Measurements from ENCODE around the gene TYRP1.
"Not testable (repeated sequence)": the region's sequence is repeated elsewhere in the genome, so short reads cannot be mapped to it uniquely, and the experiment has no call there.

TYRP1 gene, protein sequence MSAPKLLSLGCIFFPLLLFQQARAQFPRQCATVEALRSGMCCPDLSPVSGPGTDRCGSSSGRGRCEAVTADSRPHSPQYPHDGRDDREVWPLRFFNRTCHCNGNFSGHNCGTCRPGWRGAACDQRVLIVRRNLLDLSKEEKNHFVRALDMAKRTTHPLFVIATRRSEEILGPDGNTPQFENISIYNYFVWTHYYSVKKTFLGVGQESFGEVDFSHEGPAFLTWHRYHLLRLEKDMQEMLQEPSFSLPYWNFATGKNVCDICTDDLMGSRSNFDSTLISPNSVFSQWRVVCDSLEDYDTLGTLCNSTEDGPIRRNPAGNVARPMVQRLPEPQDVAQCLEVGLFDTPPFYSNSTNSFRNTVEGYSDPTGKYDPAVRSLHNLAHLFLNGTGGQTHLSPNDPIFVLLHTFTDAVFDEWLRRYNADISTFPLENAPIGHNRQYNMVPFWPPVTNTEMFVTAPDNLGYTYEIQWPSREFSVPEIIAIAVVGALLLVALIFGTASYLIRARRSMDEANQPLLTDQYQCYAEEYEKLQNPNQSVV

DNA sequence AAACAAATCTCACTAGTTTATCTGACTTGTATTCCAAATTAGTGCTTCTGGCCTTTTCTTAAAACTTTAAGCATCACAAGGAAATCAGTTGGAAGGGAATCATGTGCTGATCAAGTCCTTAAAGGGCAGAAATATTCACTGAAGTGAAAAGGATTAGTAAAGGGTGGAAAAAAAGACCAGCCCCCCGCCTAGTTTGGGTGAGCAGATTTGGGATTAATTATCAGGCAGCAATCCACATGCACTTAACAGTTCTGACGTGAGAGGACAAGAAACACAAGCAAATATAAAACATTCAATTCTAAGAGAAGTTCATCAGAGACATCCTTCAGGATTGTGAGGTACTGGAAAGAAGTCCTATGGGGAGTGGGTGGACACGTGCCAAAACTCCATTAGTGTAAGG lies at the start of gene TYRP1:
TSS of gene TYRP1 (plus strand) at position 245 of the 400 bp plus-strand sequence. CDS start 612 bp downstream, outside the sequence.
- DNase-seq = no peak

GRCh38 chr9:12643686-12644085 lies 49.5 kb upstream of the TYRP1 start:
- no peak for DNase-seq

DNA sequence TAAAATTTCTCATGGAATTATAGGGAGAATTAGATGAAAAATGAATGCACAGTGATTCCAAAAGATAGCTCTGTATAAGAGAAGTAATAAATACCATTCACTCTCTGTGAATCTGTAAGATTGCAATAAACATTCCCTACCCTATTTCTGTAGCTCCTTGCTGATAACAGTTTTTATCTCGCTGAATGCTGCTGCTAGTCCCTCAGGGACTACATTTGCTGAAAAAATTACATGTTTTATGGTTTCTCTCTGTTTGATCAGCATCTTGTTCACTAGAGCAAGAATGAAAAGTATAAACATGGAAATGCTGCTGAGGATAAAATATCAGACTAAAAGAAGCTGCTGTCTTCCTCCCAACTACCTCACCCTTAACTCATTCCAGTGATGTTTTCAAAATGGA lies 44.3 kb upstream of the TYRP1 start:
- DNase-seq = no peak

DNA sequence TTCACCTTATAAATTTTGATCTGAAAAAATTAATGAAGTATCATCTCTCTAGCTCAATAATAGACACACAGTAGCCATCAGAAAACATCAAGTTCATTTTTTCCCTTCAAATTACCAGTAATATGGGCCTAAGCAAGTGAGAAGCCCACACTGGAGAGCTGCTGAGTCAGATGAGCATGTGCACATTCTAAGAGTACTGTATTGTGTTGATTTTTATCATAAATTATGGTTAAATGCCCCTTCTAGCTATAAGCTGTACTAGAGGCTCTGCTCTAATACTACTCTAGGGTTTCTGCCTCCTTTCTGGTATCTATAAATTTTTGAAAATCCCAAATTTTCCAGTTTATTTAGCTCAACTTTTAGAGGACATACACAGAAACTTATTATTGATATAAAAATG lies 42.1 kb upstream of the TYRP1 start:
- DNase-seq = no peak

- no peak for DNase-seq
Observed at GRCh38 chr9:12652973-12653372, 40.2 kb upstream of the TYRP1 start.

DNA sequence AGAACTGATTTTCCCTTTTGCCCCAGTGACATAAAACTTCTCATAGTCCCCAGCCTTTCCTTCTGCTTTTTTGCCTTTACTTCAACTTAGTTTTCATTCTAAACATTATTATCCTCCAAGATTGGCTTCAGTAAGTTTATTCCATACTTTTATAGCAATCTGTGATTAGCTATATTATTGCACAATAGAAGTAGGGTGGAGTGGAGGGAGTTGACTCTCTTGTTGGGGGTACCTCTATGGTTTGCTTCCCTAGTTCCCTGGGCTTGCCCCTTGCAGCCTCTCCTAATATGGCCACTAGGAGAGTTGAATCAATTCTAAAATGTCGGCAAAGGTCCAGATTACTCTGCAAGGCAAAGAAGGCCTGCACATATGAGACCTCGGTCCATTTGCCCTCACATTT lies 36.4 kb upstream of the TYRP1 start:
- DNase-seq = no peak

DNA sequence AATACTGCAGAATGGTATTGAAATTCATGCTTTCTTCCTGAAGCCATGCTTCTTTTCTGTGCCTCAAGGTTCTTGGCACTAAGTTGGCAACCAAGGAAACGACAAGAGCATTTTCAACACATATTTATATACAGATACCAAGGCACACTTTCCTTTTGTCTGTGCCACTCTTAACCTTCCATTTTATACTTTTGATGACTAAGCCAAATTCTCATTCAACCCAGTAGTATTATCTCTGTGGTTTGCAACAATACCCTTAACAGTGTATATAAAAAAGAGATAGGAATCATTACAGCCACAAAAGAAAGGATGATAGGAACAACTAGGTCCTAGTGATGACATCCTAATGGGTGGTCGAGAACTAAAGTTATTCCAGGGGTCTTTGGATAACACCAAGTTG lies 36.0 kb upstream of the TYRP1 start:
- DNase-seq = no peak

GRCh38 chr9:12657998-12658397 lies 35.2 kb upstream of the TYRP1 start:
- DNase-seq = no peak

DNA sequence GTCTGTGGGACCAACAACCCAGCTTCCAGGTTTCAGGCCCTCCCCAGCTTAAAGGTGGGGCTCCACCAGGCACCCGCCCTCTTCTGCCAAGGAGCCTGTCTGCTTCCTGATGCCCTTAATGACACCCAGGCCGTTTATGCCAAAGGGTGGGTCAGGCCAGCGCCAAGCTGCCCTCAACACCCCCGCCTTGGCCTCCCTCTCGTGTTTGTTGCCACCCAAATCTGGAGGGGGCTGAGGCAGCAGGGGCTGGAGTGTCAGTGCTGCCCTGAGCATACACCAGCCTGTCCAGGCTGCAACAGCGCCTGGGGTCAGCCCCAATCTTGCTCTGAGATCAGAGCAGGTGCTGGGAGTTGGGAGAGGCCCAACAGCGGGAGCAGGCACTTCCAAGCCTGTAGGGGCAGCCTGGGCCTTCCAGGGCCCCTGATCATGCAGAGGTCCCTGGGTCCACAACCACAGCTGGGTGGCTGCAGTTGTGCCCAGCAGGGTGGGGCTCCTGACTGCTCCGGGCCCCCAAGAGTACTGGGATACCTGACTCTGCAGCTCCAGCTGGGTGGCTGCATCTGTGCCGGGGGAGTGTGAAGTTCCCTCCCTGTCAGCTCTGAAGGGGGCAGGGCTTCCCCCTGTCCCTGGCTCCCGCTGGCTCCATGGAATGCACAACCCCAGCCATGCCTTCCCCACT lies 34.5 kb upstream of the TYRP1 start:
- no peak for DNase-seq

DNA sequence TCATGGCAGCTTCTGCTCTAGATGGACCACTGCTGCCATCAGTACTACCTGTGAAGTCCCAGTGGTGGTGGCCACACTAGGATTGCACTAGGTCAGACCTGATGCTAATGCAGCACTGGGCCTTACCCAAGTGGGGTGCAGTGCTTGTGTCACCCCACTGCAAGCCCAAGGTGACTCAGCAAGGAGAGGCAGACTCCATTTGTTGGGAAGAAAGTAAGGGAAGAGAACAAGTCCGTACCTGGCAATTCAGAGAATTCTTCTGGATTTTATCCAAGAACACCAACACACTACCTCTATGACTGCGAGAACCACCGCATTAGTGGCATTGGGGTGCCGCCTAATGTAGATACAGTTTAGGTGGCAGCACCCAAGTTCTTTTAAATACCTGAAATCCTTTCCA lies 34.0 kb upstream of the TYRP1 start:
- DNase-seq = no peak

DNA sequence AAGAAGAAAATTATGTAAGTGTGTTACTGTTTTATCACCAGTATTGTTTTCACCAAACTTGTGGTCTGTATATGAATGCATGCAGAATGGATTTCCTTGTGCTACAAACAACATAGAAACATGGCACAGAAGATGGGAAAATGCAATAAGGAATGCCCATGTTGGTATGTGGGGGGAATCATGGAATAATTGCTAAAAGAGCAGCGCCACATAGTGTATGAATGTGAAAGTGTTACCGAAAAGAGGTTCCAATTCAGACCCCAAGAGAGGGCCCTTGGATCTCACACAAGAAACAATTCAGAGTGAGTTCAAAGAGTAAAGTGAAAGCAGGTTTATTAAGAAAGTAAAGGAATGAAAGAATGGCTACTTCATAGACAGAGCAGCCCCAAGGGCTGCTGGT lies 26.4 kb upstream of the TYRP1 start:
- DNase-seq = no peak

DNA sequence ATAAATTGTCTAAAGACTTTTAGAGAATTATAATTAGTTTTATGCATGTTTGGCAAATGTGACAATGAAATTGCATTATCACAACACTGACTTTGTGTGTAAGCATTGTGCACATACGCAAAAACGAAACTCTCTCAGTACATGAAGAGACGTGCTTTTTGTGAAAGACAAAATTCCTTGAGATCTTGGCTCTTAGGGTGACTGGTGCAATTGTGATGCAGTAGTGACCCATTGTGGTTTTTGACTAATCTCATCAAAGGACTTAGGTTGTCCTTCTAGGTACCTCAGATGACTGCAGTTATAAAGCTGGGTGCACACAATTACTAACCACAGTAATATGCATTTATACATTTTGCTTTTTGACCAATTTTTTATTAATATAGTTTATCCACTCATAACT lies 25.3 kb upstream of the TYRP1 start:
- no peak for DNase-seq

DNA sequence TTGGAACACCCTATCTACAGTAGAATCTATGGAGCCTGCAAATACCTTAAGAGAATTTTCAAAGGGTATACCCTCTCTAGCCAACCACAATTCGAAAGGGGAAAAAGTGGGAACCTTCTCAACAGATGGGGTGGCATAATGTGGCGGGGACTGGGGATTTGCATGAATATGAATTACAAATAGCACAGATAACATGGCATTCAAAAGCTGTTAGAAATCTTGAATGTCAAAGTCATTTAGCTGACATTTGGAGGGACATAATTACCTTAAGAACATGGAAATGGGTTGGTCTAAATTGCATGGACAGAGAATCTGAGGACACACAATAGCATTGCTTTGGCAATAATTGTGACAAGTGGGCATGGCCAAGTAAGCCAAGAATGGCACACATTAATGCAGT lies 23.2 kb upstream of the TYRP1 start:
- DNase-seq = no peak

- no peak for DNase-seq
Observed at GRCh38 chr9:12674961-12675360, 18.2 kb upstream of the TYRP1 start.

GRCh38 chr9:12677462-12678126 lies 15.6 kb upstream of the TYRP1 start:
- not testable (repeated sequence) for DNase-seq

DNA sequence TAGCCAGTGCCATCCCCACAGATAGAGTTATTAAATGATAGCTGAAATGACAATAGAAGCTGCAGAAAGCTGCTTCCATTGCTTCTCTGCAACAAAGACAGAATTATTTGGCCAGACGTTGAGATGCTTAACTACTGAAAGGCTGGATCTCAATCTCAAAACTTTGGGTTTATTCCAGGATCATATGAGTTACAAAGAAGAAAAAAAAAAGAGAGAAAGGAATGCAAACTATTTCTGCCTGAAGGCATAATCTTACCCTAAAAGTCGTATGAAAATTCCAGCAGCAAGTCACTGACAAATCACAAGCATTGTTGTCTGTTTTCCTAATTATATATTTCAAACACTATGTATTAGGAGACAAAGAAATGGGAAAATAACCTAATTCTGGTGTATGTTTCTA lies 12.8 kb upstream of the TYRP1 start:
- no peak for DNase-seq

GRCh38 chr9:12680757-12681156 lies 12.4 kb upstream of the TYRP1 start:
- DNase-seq = no peak

- DNase-seq = no peak
Observed at GRCh38 chr9:12681620-12682019, 11.6 kb upstream of the TYRP1 start.

DNA sequence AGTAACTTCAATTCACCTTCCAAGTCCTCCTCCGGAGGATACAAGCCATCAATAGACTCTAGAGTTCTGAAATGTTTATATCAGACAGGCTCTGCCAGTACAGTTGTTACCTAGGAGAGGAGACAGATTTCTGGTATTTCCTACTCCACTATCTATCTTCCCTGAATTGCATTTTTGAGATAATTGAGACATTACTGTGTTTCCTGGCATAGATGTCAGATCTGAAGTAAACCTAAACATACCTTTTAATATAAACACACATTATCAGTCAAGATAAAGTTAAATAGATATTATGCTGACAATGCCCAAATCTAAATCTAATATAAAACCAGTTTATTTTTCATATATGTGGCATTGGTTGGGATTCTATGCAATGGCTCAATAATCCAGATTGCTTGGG lies 8.2 kb upstream of the TYRP1 start:
- DNase-seq = no peak

- DNase-seq = no peak
Observed at GRCh38 chr9:12689233-12689632, 4.0 kb upstream of the TYRP1 start.

DNA sequence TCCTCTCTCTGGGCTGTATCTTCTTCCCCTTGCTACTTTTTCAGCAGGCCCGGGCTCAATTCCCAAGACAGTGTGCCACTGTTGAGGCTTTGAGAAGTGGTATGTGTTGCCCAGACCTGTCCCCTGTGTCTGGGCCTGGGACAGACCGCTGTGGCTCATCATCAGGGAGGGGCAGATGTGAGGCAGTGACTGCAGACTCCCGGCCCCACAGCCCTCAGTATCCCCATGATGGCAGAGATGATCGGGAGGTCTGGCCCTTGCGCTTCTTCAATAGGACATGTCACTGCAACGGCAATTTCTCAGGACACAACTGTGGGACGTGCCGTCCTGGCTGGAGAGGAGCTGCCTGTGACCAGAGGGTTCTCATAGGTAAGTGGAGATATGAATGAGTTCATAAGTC lies 828 bp downstream of the TYRP1 start:
- no peak for DNase-seq

DNA sequence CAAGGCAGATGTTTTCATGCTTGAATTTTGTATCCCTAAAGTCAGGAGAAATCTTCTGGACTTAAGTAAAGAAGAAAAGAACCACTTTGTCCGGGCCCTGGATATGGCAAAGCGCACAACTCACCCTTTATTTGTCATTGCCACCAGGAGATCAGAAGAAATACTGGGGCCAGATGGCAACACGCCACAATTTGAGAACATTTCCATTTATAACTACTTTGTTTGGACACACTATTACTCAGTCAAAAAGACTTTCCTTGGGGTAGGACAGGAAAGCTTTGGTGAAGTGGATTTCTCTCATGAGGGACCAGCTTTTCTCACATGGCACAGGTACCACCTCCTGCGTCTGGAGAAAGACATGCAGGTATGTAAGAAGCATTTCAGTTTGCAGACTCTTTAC lies 2.3 kb downstream of the TYRP1 start:
- DNase-seq = no peak

- no peak for DNase-seq
Observed at GRCh38 chr9:12696931-12697622, 3.9 kb downstream of the TYRP1 start.

Data from activated T-cell treated with anti-CD3 and anti-CD28 coated beads for 4 hours (primary cell).